T-cell (primary cell): ENCODE data around the gene ITPR2. TPM values are rescaled to one million over a fixed set of nuclear protein-coding genes. Genes with fewer than 3 reads are reported as not detected.

ENCODE experiments used
- ATAC-seq, 4 experiments: fragments of 200-7000 bp in 3 of 4; fragments of 150-1000 bp in 1 of 4; cut with Tn5 transposase; replicated peaks in 1 of 4; 1 replicate in 3 of 4; 2 replicates in 1 of 4; pipeline ENCODE4 v1.10.0; 2021; ENCODE audit warnings: moderate library complexity in 3 of 4, mild to moderate bottlenecking in 2 of 4, moderate number of reproducible peaks in 1 of 4
- CTCF ChIA-PET, 2 donors: fragments of 300-600 bp; sonication (Branson Sonifier 250); formaldehyde crosslinking; loops; one replicate each; lab custom pipeline; 2022; ENCODE audit warnings: antibody characterized with exemption in 2 of 2; lab: Charles Lee
- POLR2A ChIA-PET, 2 donors: fragments of 300-600 bp; sonication (Branson Sonifier 250); formaldehyde crosslinking; loops; one replicate each; lab custom pipeline; 2022; ENCODE audit warnings: antibody characterized with exemption in 2 of 2; lab: Charles Lee
- DNase-seq, 35 experiments: peaks; one replicate each; pipeline versions ENCODE4 v3.0.0 to v3.0.0-alpha.2; 2013 to 2023
- H3K27ac ChIP-seq: one replicate; pipeline ENCODE4 v1.5.1; 2013; ENCODE audit warnings: low read length
- H3K27me3 ChIP-seq, 2 experiments: replicated peaks in 1 of 2; 1 replicate in 1 of 2; 2 replicates in 1 of 2; pipeline versions ENCODE4 v1.6.1 to v1.7.0; 2013; ENCODE audit warnings: low read length in 1 of 2, mixed read lengths in 1 of 2; ENCODE audit not compliant: control insufficient read depth in 2 of 2, insufficient read depth in 2 of 2; ENCODE audit errors: extremely low read depth in 1 of 2
- H3K36me3 ChIP-seq, 2 donors: 1 replicate in 1 of 2; 2 replicates in 1 of 2; pipeline versions ENCODE4 v1.6.1 to v1.7.0; 2013; ENCODE audit warnings: low read length in 1 of 2; ENCODE audit not compliant: control insufficient read depth in 2 of 2, insufficient read depth in 1 of 2; ENCODE audit errors: extremely low read depth in 1 of 2
- H3K4me1 ChIP-seq, 2 experiments: 1 replicate in 1 of 2; 2 replicates in 1 of 2; pipeline versions ENCODE4 v1.6.1 to v1.7.0; 2013; ENCODE audit warnings: low read length in 2 of 2, mixed read lengths in 1 of 2; ENCODE audit not compliant: insufficient read depth in 2 of 2, control insufficient read depth in 1 of 2; ENCODE audit errors: extremely low read depth in 1 of 2
- H3K4me3 ChIP-seq, 2 donors: 1 replicate in 1 of 2; 2 replicates in 1 of 2; pipeline versions ENCODE4 v1.5.1 to v1.7.0; 2013; ENCODE audit warnings: mild to moderate bottlenecking in 2 of 2, low read length in 1 of 2, moderate library complexity in 1 of 2; ENCODE audit not compliant: control insufficient read depth in 1 of 2; ENCODE audit errors: extremely low read depth in 1 of 2
- H3K9me3 ChIP-seq: 2 replicates; pipeline ENCODE4 v1.7.0; 2013
- H3K27ac Mint-ChIP-seq, 2 donors: one replicate each; pipeline ENCODE4 v1.8.0; 2020 to 2021; ENCODE audit warnings: mild to moderate bottlenecking in 2 of 2, mixed read lengths in 2 of 2
- H3K27me3 Mint-ChIP-seq, 2 donors: one replicate each; pipeline ENCODE4 v1.8.0; 2021 to 2022; ENCODE audit warnings: mixed read lengths in 2 of 2
- H3K36me3 Mint-ChIP-seq: one replicate; pipeline ENCODE4 v1.8.0; 2021; ENCODE audit warnings: mixed read lengths
- H3K4me1 Mint-ChIP-seq, 3 donors: one replicate each; pipeline ENCODE4 v1.8.0; 2020 to 2022; ENCODE audit warnings: mixed read lengths in 3 of 3, mild to moderate bottlenecking in 1 of 3
- H3K4me3 Mint-ChIP-seq, 3 donors: one replicate each; pipeline ENCODE4 v1.8.0; 2020 to 2022; ENCODE audit warnings: mild to moderate bottlenecking in 3 of 3, mixed read lengths in 3 of 3, moderate library complexity in 3 of 3
- H3K9me3 Mint-ChIP-seq, 3 donors: one replicate each; pipeline ENCODE4 v1.8.0; 2020 to 2022; ENCODE audit warnings: mixed read lengths in 3 of 3
- WGBS: methylation state at CpG from one replicate; pipeline ENCODE4 v1.1.5; 2013; ENCODE audit warnings: missing lambda C conversion rate; ENCODE audit not compliant: insufficient coverage; 5-methylcytosine and 5-hydroxymethylcytosine counted together
- total RNA-seq, 35 experiments: library from RNA in 6 of 35; stranded (reverse) in 6 of 35; fragments of 120-200 nt in 1 of 35; gene quantifications; one replicate each; pipeline versions ENCODE4 v1.2.1 to v1.2.4 and lab custom pipeline; 2013 to 2026

ITPR2 gene
- total RNA-seq, 5 donors from 2014 or later (not counting 1 experiment from before 2014, with no cell fraction given), result 38.8 to 52.5 (median 44.5) TPM

DNA sequence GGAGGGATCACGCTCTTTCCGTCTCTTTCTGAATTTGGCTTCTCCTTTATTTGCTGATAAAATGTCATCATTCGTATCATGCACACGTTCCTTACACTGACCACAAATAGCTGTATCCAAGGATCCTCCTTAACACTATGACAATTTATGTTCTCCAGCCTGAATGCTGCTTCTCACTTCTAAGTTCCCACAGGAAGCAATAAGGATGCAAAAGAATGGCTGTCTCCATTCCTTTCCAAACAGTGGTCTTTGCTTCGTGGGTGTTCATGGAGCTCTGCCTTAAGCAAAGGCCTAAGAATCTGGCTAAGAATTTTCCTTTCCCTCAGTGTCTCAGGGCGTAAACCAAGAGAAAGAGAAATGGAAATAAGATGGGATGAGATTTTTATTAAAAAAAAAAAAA lies 200.2 kb downstream of the ITPR2 start:
- H3K27ac Mint-ChIP-seq, result no peak overlapping the region
- 98% methylated on average over 4 of the region's 6 CpGs for WGBS

DNA sequence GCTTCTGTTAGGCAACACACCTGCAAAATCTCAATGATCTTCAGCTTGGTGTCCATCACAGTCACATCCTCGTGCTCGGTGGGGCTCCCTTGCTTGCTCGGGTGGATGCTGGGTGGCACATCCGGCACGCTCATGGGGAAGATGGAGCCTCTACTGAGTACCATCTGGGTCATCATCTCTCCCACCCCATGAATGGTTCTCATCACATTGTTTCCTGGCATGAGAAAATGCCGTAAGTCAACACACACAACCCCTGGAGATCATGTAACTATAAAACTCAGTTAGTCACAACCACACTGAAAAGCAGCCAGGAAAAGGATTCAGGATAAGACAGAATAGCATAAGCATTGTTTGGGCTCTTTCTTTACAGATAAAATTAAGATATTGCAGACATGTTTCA lies 201.1 kb downstream of the ITPR2 start:
- POLR2A ChIA-PET, result no interaction called here
- peaks cover 60% of the 10 kb centered on the region for H3K36me3 Mint-ChIP-seq

More for the DNA sequence above, 200.2 kb downstream of the ITPR2 start:
- no peaks in the 10 kb centered on the region for H3K4me1 Mint-ChIP-seq
- Histone ChIP-seq H3K27ac (no peak overlapping the region), H3K4me1 (no peaks in the 10 kb centered on the region), H3K4me3 (no peak overlapping the region), H3K27me3 (no peaks in the 10 kb centered on the region), H3K36me3 (peaks cover 0 to 20% of the 10 kb centered on the region in 2 donors), H3K9me3 (no peaks in the 10 kb centered on the region)
- H3K9me3 Mint-ChIP-seq, result no peaks in the 10 kb centered on the region
- POLR2A ChIA-PET, result no interaction called here
- ATAC-seq (no peak), DNase-seq (no peak)
- H3K27me3 Mint-ChIP-seq, result no peaks in the 10 kb centered on the region
- CTCF ChIA-PET, result interaction anchor here in 1 of 2 donors (0.6 kb wide), 1 partner anchor 20 kb away, joined by 3 read pairs; no protein-coding TSS in a partner anchor
- peaks cover 56% of the 10 kb centered on the region for H3K36me3 Mint-ChIP-seq
- H3K4me3 Mint-ChIP-seq, result no peak overlapping the region

DNA sequence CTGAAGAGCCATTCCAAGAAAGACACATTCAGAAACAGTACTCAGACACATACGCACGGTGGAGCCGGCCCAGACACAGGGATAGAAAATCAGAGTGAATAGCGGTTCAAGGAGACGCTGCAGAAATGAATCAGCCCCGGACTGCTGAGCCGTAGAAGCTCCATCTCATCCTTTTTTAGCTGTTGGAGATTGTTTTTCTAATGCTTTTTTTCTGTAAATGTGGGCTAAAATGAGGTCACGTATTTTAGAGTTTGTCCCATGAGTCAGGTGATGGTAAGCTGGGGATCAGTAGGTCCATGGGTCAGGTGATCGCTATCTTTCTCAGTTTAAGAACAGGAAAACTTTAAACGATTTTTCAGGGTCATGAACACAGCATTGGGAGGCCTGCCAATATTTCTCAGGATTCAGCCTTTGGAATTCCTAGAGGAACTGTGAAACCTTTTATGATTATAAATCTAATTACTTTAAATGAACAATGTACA lies 202.4 kb downstream of the ITPR2 start:
- ATAC-seq, result no peak
- POLR2A ChIA-PET, result interaction anchor here in 1 of 2 donors (0.6 kb wide), 1 partner anchor 394 kb away, joined by 3 read pairs; no protein-coding TSS in a partner anchor
- H3K9me3 Mint-ChIP-seq, result no peaks in the 10 kb centered on the region
- no peak overlapping the region for H3K4me3 Mint-ChIP-seq
- no peaks in the 10 kb centered on the region for H3K4me1 Mint-ChIP-seq
- H3K36me3 Mint-ChIP-seq, result peaks cover 63% of the 10 kb centered on the region
- no peak overlapping the region for H3K27ac Mint-ChIP-seq
- H3K27me3 Mint-ChIP-seq, result no peaks in the 10 kb centered on the region
- Histone ChIP-seq H3K9me3 (no peaks in the 10 kb centered on the region), H3K36me3 (peaks cover 0 to 31% of the 10 kb centered on the region in 2 donors), H3K27ac (no peak overlapping the region), H3K27me3 (no peaks in the 10 kb centered on the region), H3K4me3 (no peak overlapping the region), H3K4me1 (no peaks in the 10 kb centered on the region)
- DNase-seq, result no peak
- whole genome bisulfite sequencing, result 95% methylated on average over 8 of the region's 10 CpGs
- CTCF ChIA-PET, result no interaction called here

More for the DNA sequence above, 201.1 kb downstream of the ITPR2 start:
- Mint-ChIP-seq H3K9me3 (no peaks in the 10 kb centered on the region), H3K27ac (no peak overlapping the region), H3K4me3 (no peak overlapping the region), H3K4me1 (no peaks in the 10 kb centered on the region), H3K27me3 (no peaks in the 10 kb centered on the region)
- H3K4me1 ChIP-seq, result no peaks in the 10 kb centered on the region
- no peaks in the 10 kb centered on the region for H3K27me3 ChIP-seq
- DNase-seq, result no peak
- CTCF ChIA-PET, result no interaction called here
- H3K4me3 ChIP-seq, result no peak overlapping the region
- no peaks in the 10 kb centered on the region for H3K9me3 ChIP-seq
- H3K36me3 ChIP-seq, result peaks cover 0 to 24% of the 10 kb centered on the region in 2 donors
- ATAC-seq, result no peak
- WGBS, result 87% methylated on average over 6 of the region's 6 CpGs
- no peak overlapping the region for H3K27ac ChIP-seq

DNA sequence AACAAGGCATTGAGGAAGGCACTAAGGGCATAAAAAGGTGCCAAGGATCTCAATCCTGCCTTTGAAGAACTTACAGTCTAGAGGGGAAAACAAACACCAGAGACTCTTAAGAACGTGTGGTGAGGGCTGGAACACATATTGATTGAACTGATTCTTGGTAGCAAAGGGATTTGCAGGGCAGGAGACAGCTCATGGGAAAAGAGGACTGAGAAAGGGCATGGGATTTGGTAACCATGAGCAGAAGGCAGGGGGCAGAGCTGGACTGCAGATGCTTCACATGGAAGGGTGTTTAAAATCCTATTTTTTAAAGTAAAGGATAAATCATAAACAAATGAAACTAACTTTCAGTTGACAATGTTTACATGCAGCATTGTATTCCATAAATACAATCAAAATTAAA lies 203.1 kb downstream of the ITPR2 start:
- Histone ChIP-seq H3K27ac (no peak overlapping the region), H3K4me3 (no peak overlapping the region), H3K4me1 (no peaks in the 10 kb centered on the region), H3K27me3 (no peaks in the 10 kb centered on the region), H3K36me3 (peaks cover 0 to 31% of the 10 kb centered on the region in 2 donors), H3K9me3 (no peaks in the 10 kb centered on the region)
- ATAC-seq, result no peak
- ChIA-PET POLR2A (no interaction called here), CTCF (interaction anchor here (0.5 to 0.7 kb wide), 2 partner anchors 13 to 516 kb away, joined by 4 read pairs; no protein-coding TSS in a partner anchor)
- Mint-ChIP-seq H3K27me3 (no peaks in the 10 kb centered on the region), H3K36me3 (peaks cover 64% of the 10 kb centered on the region), H3K4me3 (no peak overlapping the region), H3K27ac (no peak overlapping the region), H3K9me3 (no peaks in the 10 kb centered on the region), H3K4me1 (no peaks in the 10 kb centered on the region)
- no CpG with 5 or more reads among the region's 1 CpG for WGBS
- no peak for DNase-seq

DNA sequence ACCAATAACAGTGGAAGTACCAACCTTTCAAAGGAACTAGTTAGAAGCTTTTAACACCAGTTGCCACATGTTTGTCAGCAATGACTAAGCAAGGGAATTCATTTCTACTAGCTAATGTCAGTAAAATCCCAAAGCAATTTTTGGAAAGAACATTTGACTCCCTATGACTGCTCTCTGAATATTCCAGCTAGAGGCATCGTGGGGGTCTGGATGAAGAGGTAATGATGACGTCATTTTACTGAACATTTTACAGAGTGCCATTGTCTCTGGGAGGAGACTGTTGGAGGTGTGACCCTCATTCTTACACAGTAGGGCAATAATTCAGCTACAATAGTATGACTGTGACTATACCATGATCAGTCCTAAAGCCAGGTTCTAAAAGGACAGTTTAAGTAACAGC lies 204.8 kb downstream of the ITPR2 start:
- Histone ChIP-seq H3K9me3 (no peaks in the 10 kb centered on the region), H3K4me1 (no peaks in the 10 kb centered on the region), H3K36me3 (peaks cover 0 to 31% of the 10 kb centered on the region in 2 donors), H3K27me3 (no peaks in the 10 kb centered on the region), H3K27ac (no peak overlapping the region), H3K4me3 (no peak overlapping the region)
- no peaks in the 10 kb centered on the region for H3K4me1 Mint-ChIP-seq
- no peak overlapping the region for H3K27ac Mint-ChIP-seq
- CTCF ChIA-PET, result no interaction called here
- H3K9me3 Mint-ChIP-seq, result no peaks in the 10 kb centered on the region
- H3K27me3 Mint-ChIP-seq, result no peaks in the 10 kb centered on the region
- peaks cover 66% of the 10 kb centered on the region for H3K36me3 Mint-ChIP-seq
- DNase-seq, result no peak
- no CpG with 5 or more reads among the region's 2 CpGs for WGBS
- no peak for ATAC-seq
- POLR2A ChIA-PET, result no interaction called here
- H3K4me3 Mint-ChIP-seq, result no peak overlapping the region

DNA sequence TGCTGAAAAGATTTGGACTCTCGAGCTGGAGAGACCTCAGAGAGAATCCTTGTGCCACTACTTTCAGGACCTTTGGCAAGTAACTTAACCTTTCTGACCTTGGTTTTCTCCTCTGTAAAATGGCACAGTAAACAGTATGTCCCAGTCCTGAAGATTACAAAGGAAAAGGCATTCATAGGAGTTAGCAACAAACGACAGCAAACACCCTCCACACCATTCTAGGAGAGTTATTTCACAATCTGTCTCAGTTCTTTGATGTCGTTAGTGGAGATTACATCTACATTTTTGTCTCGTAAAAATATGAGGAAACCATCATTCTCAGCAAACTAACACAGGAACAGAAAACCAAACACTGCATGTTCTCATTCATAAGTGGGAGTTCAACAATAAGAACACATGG lies 205.7 kb downstream of the ITPR2 start:
- Histone ChIP-seq H3K27ac (no peak overlapping the region), H3K4me3 (no peak overlapping the region), H3K9me3 (no peaks in the 10 kb centered on the region), H3K36me3 (peaks cover 0 to 35% of the 10 kb centered on the region in 2 donors), H3K27me3 (no peaks in the 10 kb centered on the region), H3K4me1 (no peaks in the 10 kb centered on the region)
- CTCF ChIA-PET, result no interaction called here
- WGBS, result 88% methylated on average over 1 of the region's 4 CpGs
- Mint-ChIP-seq H3K4me1 (no peaks in the 10 kb centered on the region), H3K4me3 (no peak overlapping the region), H3K36me3 (peaks cover 70% of the 10 kb centered on the region), H3K27me3 (no peaks in the 10 kb centered on the region), H3K9me3 (no peaks in the 10 kb centered on the region), H3K27ac (no peak overlapping the region)
- DNase-seq (no peak), ATAC-seq (no peak)
- POLR2A ChIA-PET, result no interaction called here
